WERI-Rb-1 (cell line): Measurements from ENCODE around the gene ALG12.

ENCODE experiments used
- DNase-seq: peaks from one replicate; pipeline ENCODE4 v3.0.0-alpha.2; 2020
- H3K27ac ChIP-seq: fragments of 250-450 bp; sonication (Bioruptor Pico); 2 replicates; pipeline ENCODE4 v1.5.1; 2020; ENCODE audit warnings: mild to moderate bottlenecking, moderate library complexity
- H3K27me3 ChIP-seq: fragments of 250-450 bp; sonication (Bioruptor Pico); 2 replicates; pipeline ENCODE4 v1.5.1; 2021; ENCODE audit warnings: mild to moderate bottlenecking, low read depth, moderate library complexity; ENCODE audit not compliant: insufficient read depth, severe bottlenecking
- H3K36me3 ChIP-seq: fragments of 250-450 bp; sonication (Bioruptor Pico); 2 replicates; pipeline ENCODE4 v1.5.1; 2020; ENCODE audit warnings: mild to moderate bottlenecking, moderate library complexity
- H3K4me3 ChIP-seq: 2 replicates; pipeline ENCODE4 v1.5.1; 2011; ENCODE audit warnings: low read depth, mild to moderate bottlenecking, control low read depth, low read length
- H3K9me3 ChIP-seq: fragments of 250-450 bp; sonication (Bioruptor Pico); 2 replicates; pipeline ENCODE4 v1.5.1; 2021; ENCODE audit warnings: mild to moderate bottlenecking, moderate library complexity; ENCODE audit not compliant: severe bottlenecking
- CTCF ChIP-seq: IDR thresholded peaks from 2 replicates; pipeline ENCODE4 v1.5.1; 2011; ENCODE audit warnings: low read depth, mild to moderate bottlenecking, control low read depth, inconsistent platforms, low read length

Gene ALG12

GRCh38 chr22:49934160-49934890, 16.1 kb upstream of the ALG12 start:
- DNase-seq, result peak; percentile 91
- H3K4me3 ChIP-seq, result peak overlapping the region; percentile 42
- no peaks in the 10 kb centered on the region for H3K9me3 ChIP-seq
- H3K36me3 ChIP-seq, result no peaks in the 10 kb centered on the region
- TF ChIP-seq CTCF, result no peak
- peak overlapping the region; percentile 67 for H3K27ac ChIP-seq
- peaks cover 4% of the 10 kb centered on the region for H3K27me3 ChIP-seq

GRCh38 chr22:49933236-49934159, 15.3 kb upstream of the ALG12 start:
- no peak for TF ChIP-seq CTCF
- peak overlapping the region; percentile 23 for H3K4me3 ChIP-seq
- peak overlapping the region; percentile 67 for H3K27ac ChIP-seq
- peaks cover 4% of the 10 kb centered on the region for H3K27me3 ChIP-seq
- DNase-seq, result peak; percentile 72
- no peaks in the 10 kb centered on the region for H3K9me3 ChIP-seq
- no peaks in the 10 kb centered on the region for H3K36me3 ChIP-seq

- Histone ChIP-seq H3K36me3 (peaks cover 5% of the 10 kb centered on the region; the same call in 1 of the 2 replicates), H3K4me3 (no peak overlapping the region), H3K27ac (no peak overlapping the region), H3K9me3 (no peaks in the 10 kb centered on the region), H3K27me3 (peaks cover 4% of the 10 kb centered on the region)
- peak; percentile 79 for DNase-seq
- peak; percentile 79 for TF ChIP-seq CTCF
Observed at GRCh38 chr22:49930596-49931412, 12.6 kb upstream of the ALG12 start.

GRCh38 chr22:49929994-49930575, 11.8 kb upstream of the ALG12 start:
- H3K36me3 ChIP-seq, result peaks cover 6% of the 10 kb centered on the region; the same call in 1 of the 2 replicates
- H3K9me3 ChIP-seq, result no peaks in the 10 kb centered on the region
- H3K27me3 ChIP-seq, result peaks cover 4% of the 10 kb centered on the region
- no peak overlapping the region for H3K27ac ChIP-seq
- no peak for TF ChIP-seq CTCF
- DNase-seq, result no peak
- no peak overlapping the region for H3K4me3 ChIP-seq
